ENCODE results near the gene POTEM.
"Not testable (repeated sequence)": the region's sequence is repeated elsewhere in the genome, so short reads cannot be mapped to it uniquely, and the experiment has no call there.

DNA sequence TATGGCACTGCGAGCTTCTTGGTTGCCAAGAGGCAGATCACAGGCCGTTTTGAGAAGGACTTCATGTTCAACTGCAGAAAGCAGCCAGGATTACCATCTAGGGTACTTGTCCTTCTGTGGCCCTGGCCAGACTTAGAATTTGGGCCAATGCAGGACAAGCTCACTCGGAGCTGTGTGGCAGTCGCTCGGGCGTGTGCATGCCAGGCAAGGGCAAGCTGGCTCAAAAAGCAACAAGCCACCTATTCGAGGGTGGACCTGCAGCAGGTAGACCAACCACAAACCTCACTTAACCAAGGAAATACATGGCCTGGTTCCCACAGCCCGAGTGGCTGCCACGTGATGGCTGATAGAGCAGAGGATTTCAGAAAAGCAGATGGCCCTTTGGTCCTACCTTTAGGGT is 39.3 kb downstream of the POTEM start:
- TF ChIP-seq EZH2 (IDR thresholded peaks at IDR 0.05; ENCODE audit: borderline replicate concordance, low read depth, low read length, poor library complexity, severe bottlenecking): not testable (repeated sequence)
- TF ChIP-seq, protein P1, sequence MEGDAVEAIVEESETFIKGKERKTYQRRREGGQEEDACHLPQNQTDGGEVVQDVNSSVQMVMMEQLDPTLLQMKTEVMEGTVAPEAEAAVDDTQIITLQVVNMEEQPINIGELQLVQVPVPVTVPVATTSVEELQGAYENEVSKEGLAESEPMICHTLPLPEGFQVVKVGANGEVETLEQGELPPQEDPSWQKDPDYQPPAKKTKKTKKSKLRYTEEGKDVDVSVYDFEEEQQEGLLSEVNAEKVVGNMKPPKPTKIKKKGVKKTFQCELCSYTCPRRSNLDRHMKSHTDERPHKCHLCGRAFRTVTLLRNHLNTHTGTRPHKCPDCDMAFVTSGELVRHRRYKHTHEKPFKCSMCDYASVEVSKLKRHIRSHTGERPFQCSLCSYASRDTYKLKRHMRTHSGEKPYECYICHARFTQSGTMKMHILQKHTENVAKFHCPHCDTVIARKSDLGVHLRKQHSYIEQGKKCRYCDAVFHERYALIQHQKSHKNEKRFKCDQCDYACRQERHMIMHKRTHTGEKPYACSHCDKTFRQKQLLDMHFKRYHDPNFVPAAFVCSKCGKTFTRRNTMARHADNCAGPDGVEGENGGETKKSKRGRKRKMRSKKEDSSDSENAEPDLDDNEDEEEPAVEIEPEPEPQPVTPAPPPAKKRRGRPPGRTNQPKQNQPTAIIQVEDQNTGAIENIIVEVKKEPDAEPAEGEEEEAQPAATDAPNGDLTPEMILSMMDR (conservative IDR thresholded peaks at IDR 0.05; ENCODE audit: low read depth, low read length): not testable (repeated sequence)
